WTC11 (cell line): ENCODE results near the gene ZSWIM3. TPM values are rescaled to one million over a fixed set of nuclear protein-coding genes. Genes with fewer than 3 reads are reported as not detected.
A peak's percentile ranks its signal among the peaks of the same experiment; 100 is the strongest.

Experiments
- ATAC-seq: fragments of 200-7000 bp; cut with Tn5 transposase; 2 replicates; pipeline ENCODE4 v1.10.0; 2021; ENCODE audit warnings: mild to moderate bottlenecking, moderate library complexity
- CTCF ChIA-PET: fragments of 300-600 bp; sonication (Branson Sonifier 250); formaldehyde crosslinking; loops from one replicate; lab custom pipeline; 2021; ENCODE audit warnings: antibody characterized with exemption; lab: Charles Lee
- POLR2A ChIA-PET: fragments of 350-600 bp; sonication (Branson Sonifier 250); formaldehyde crosslinking; loops from one replicate; lab custom pipeline; 2021; ENCODE audit warnings: antibody characterized with exemption; lab: Charles Lee
- DNase-seq: peaks from one replicate; pipeline ENCODE4 v3.0.0; 2021; ENCODE audit warnings: low spot score
- H3K27ac Mint-ChIP-seq: 2 replicates; pipeline ENCODE4 v1.8.0; 2021; ENCODE audit warnings: mixed read lengths
- H3K27me3 Mint-ChIP-seq: 2 replicates; pipeline ENCODE4 v1.8.0; 2021; ENCODE audit warnings: low read depth, mild to moderate bottlenecking, moderate library complexity, mixed read lengths
- H3K36me3 Mint-ChIP-seq: 2 replicates; pipeline ENCODE4 v1.8.0; 2021; ENCODE audit warnings: mixed read lengths
- H3K4me1 Mint-ChIP-seq: 2 replicates; pipeline ENCODE4 v1.8.0; 2022; ENCODE audit warnings: mixed read lengths
- H3K4me3 Mint-ChIP-seq: 2 replicates; pipeline ENCODE4 v1.8.0; 2021; ENCODE audit warnings: mild to moderate bottlenecking, moderate library complexity, mixed read lengths
- H3K9me3 Mint-ChIP-seq: 2 replicates; pipeline ENCODE4 v1.8.0; 2021; ENCODE audit warnings: mixed read lengths
- ARID4B ChIP-seq: sonication (generic); formaldehyde crosslinking; IDR thresholded peaks from 2 replicates; pipeline ENCODE4 v1.8.0; 2023; ENCODE audit warnings: missing genetic modification reagents, mild to moderate bottlenecking, borderline replicate concordance
- ATF6 ChIP-seq: sonication (generic); formaldehyde crosslinking; IDR thresholded peaks from 2 replicates; pipeline ENCODE4 v1.8.1; 2023; ENCODE audit warnings: mild to moderate bottlenecking, missing genetic modification reagents
- CBFB ChIP-seq: sonication (generic); formaldehyde crosslinking; IDR thresholded peaks from 2 replicates; pipeline ENCODE4 v1.8.1; 2022; ENCODE audit warnings: mild to moderate bottlenecking, low read depth, missing genetic modification reagents
- ELF4 ChIP-seq: sonication (generic); formaldehyde crosslinking; IDR thresholded peaks from 2 replicates; pipeline ENCODE4 v1.8.1; 2022; ENCODE audit warnings: low read depth, mild to moderate bottlenecking, moderate library complexity, missing genetic modification reagents
- FOXK1 ChIP-seq: sonication (generic); formaldehyde crosslinking; IDR thresholded peaks from 2 replicates; pipeline ENCODE4 v1.8.0; 2022; ENCODE audit warnings: mild to moderate bottlenecking, moderate library complexity, missing genetic modification reagents
- GTF2I ChIP-seq: fragments of 250-450 bp; sonication (Bioruptor Pico); conservative IDR thresholded peaks from 2 replicates; pipeline ENCODE4 v1.4.0; 2021; ENCODE audit warnings: mild to moderate bottlenecking
- HMGXB4 ChIP-seq: sonication (generic); formaldehyde crosslinking; IDR thresholded peaks from 2 replicates; pipeline ENCODE4 v1.8.1; 2023; ENCODE audit warnings: mild to moderate bottlenecking, moderate library complexity, missing genetic modification reagents
- MAX ChIP-seq: sonication (generic); formaldehyde crosslinking; IDR thresholded peaks from 2 replicates; pipeline ENCODE4 v1.8.0; 2022; ENCODE audit warnings: mild to moderate bottlenecking, missing genetic modification reagents
- MXD4 ChIP-seq: fragments of 250-450 bp; sonication (Bioruptor Pico); IDR thresholded peaks from 2 replicates; pipeline ENCODE4 v1.8.0; 2021; ENCODE audit warnings: mild to moderate bottlenecking, moderate library complexity, borderline replicate concordance
- NFE2L1 ChIP-seq: sonication (generic); formaldehyde crosslinking; IDR thresholded peaks from 2 replicates; pipeline ENCODE4 v1.8.1; 2023; ENCODE audit warnings: missing genetic modification reagents
- NR3C1 ChIP-seq: sonication (generic); formaldehyde crosslinking; conservative IDR thresholded peaks from 2 replicates; pipeline ENCODE4 v1.8.1; 2023; ENCODE audit warnings: low read depth, mild to moderate bottlenecking, missing genetic modification reagents
- PREB ChIP-seq: sonication (generic); formaldehyde crosslinking; IDR thresholded peaks from 2 replicates; pipeline ENCODE4 v1.8.1; 2022; ENCODE audit warnings: mild to moderate bottlenecking, missing genetic modification reagents, moderate library complexity, borderline replicate concordance
- RORB ChIP-seq: fragments of 250-450 bp; sonication (Bioruptor Pico); IDR thresholded peaks from 2 replicates; pipeline ENCODE4 v1.9.0; 2021; ENCODE audit warnings: mild to moderate bottlenecking
- SMAD4 ChIP-seq: sonication (generic); formaldehyde crosslinking; IDR thresholded peaks from 2 replicates; pipeline ENCODE4 v1.8.0; 2022; ENCODE audit warnings: mild to moderate bottlenecking, missing genetic modification reagents
- SOX15 ChIP-seq: fragments of 250-450 bp; sonication (Bioruptor Pico); IDR thresholded peaks from 2 replicates; pipeline ENCODE4 v1.9.0; 2021; ENCODE audit warnings: mild to moderate bottlenecking
- TEAD1 ChIP-seq: sonication (generic); formaldehyde crosslinking; IDR thresholded peaks from 2 replicates; pipeline ENCODE4 v1.8.0; 2022; ENCODE audit warnings: mild to moderate bottlenecking, missing genetic modification reagents
- TEAD4 ChIP-seq: sonication (generic); formaldehyde crosslinking; IDR thresholded peaks from 2 replicates; pipeline ENCODE4 v1.8.0; 2022; ENCODE audit warnings: mild to moderate bottlenecking, missing genetic modification reagents
- USF2 ChIP-seq: sonication (generic); formaldehyde crosslinking; IDR thresholded peaks from 2 replicates; pipeline ENCODE4 v1.8.1; 2023; ENCODE audit warnings: mild to moderate bottlenecking, missing genetic modification reagents, moderate library complexity
- ZNF121 ChIP-seq: sonication (generic); formaldehyde crosslinking; IDR thresholded peaks from 2 replicates; pipeline ENCODE4 v1.8.0; 2023; ENCODE audit warnings: missing genetic modification reagents
- ZNF263 ChIP-seq: sonication (generic); formaldehyde crosslinking; IDR thresholded peaks from 2 replicates; pipeline ENCODE4 v1.8.1; 2022; ENCODE audit warnings: low read depth, mild to moderate bottlenecking, moderate library complexity, missing genetic modification reagents
- ZNF416 ChIP-seq: fragments of 250-450 bp; sonication (Bioruptor Pico); IDR thresholded peaks from 2 replicates; pipeline ENCODE4 v1.9.0; 2021; ENCODE audit warnings: mild to moderate bottlenecking, inconsistent platforms
- total RNA-seq: library from RNA; stranded (reverse); gene quantifications from 3 replicates; pipeline ENCODE4 v1.2.3, GENCODE V29; 2021
- TF ChIP-seq, protein P1 (sequence below): sonication (generic); formaldehyde crosslinking; IDR thresholded peaks from 2 replicates; pipeline ENCODE4 v1.8.0; 2023; ENCODE audit warnings: missing genetic modification reagents

Gene ZSWIM3
- total RNA-seq, 1 experiment from 2014 or later, result 3.4 TPM

DNA sequence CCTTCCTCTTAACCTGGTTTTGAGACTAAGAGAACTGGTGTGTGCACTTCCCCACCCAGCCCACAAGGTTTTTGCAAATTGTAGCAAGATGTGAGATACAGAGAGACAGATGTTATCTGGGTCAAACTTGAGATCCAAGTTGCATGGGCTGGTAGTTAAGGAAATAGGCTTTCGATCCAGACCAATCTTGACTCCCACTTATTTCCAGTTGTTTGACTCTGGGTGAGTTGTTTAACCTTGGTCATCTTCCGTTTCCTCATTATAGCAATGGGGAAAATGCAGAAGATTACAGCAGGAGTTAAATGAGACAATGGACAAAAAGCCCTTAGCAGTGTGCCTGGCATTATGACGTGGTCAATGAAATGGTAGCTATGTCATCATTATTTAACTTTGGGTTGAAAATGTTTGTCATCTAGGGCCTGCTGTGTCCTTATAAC lies 22.1 kb upstream of the ZSWIM3 start:
- Mint-ChIP-seq H3K4me1 (peaks cover 18% of the 10 kb centered on the region), H3K36me3 (peaks cover 3% of the 10 kb centered on the region; the same call in 1 of the 2 replicates), H3K27me3 (no peaks in the 10 kb centered on the region)
- POLR2A ChIA-PET, result no interaction called here
- TF ChIP-seq SOX15 (CRISPR knock-in tag) (no peak), GTF2I (CRISPR knock-in tag) (no peak), NFE2L1 (CRISPR knock-in tag) (no peak), NR3C1 (no peak), ELF4 (CRISPR knock-in tag) (no peak), PREB (CRISPR knock-in tag) (no peak), TEAD4 (CRISPR knock-in tag) (no peak), RORB (CRISPR knock-in tag) (no peak), USF2 (CRISPR knock-in tag) (no peak), ZNF263 (no peak), SMAD4 (CRISPR knock-in tag) (no peak), ARID4B (CRISPR knock-in tag) (no peak)
- TF ChIP-seq, protein P1, sequence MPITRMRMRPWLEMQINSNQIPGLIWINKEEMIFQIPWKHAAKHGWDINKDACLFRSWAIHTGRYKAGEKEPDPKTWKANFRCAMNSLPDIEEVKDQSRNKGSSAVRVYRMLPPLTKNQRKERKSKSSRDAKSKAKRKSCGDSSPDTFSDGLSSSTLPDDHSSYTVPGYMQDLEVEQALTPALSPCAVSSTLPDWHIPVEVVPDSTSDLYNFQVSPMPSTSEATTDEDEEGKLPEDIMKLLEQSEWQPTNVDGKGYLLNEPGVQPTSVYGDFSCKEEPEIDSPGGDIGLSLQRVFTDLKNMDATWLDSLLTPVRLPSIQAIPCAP, result no peak
- TF ChIP-seq, all 79 proteins: peak for 0
- ATAC-seq (no peak), DNase-seq (no peak)
- H3K27ac Mint-ChIP-seq, result no peak overlapping the region
- CTCF ChIA-PET, result interaction anchor here (2.2 kb wide), 1 partner anchor 11 kb away, joined by 27 read pairs; no protein-coding TSS in a partner anchor
- peak overlapping the region; percentile 76; the same call in 1 of the 2 replicates for H3K4me3 Mint-ChIP-seq
- H3K9me3 Mint-ChIP-seq, result no peaks in the 10 kb centered on the region

DNA sequence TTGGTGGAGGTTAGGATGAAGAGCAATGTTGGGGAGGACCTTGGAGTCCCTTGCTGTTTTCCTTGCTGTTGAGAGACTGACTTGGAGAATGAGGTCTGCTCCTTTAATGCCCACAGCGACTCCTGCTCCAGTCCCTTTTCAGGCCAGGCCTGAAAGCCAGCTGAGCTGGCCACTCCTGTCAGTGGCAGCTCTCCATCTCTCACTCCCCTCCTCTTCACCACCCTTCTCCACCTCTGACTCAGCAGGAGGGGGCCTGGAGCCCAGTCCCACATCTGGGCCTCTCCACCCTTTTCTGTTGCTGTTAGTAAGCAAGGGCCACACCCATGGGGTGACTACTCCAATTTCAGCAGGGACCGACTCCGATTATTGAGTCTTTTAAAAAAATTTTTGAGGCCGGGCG lies 21.6 kb upstream of the ZSWIM3 start:
- peak overlapping the region; percentile 38; the same call in 1 of the 2 replicates for H3K27ac Mint-ChIP-seq
- no peak for DNase-seq
- CTCF ChIA-PET, result interaction anchor here (0.6 kb wide), 1 partner anchor 222 kb away, joined by 3 read pairs; no protein-coding TSS in a partner anchor
- POLR2A ChIA-PET, result no interaction called here
- H3K36me3 Mint-ChIP-seq, result peaks cover 3% of the 10 kb centered on the region; the same call in 1 of the 2 replicates
- H3K4me1 Mint-ChIP-seq, result peaks cover 18% of the 10 kb centered on the region
- no peaks in the 10 kb centered on the region for H3K27me3 Mint-ChIP-seq
- TF ChIP-seq CBFB (CRISPR knock-in tag) (no peak), ZNF121 (CRISPR knock-in tag) (no peak), MAX (CRISPR knock-in tag) (no peak), MXD4 (CRISPR knock-in tag) (no peak), TEAD1 (CRISPR knock-in tag) (no peak), FOXK1 (CRISPR knock-in tag) (no peak), ATF6 (CRISPR knock-in tag) (no peak), ZNF416 (CRISPR knock-in tag) (no peak), HMGXB4 (no peak)
- TF ChIP-seq, protein P1, result no peak
- TF ChIP-seq, all 79 proteins: peak for 0
- no peaks in the 10 kb centered on the region for H3K9me3 Mint-ChIP-seq
- H3K4me3 Mint-ChIP-seq, result peak overlapping the region; percentile 25; the same call in 1 of the 2 replicates
- no peak for ATAC-seq
